Measurements from ENCODE around the gene ITPA. TPM values are rescaled to one million over a fixed set of nuclear protein-coding genes. Genes with fewer than 3 reads are reported as not detected.

ITPA gene
- total and polyA plus RNA-seq, 2 of the 13 experiments (the other 11 are each of a cell fraction or from before 2014, with no cell fraction given), result 60.1 to 103 TPM

GRCh38 chr20:3172933-3173609 lies 36.2 kb upstream of the ITPA start, which contains the start of gene LZTS3 (continued):
- TF ChIP-seq ZBTB44 (CRISPR knock-in tag; IDR thresholded peaks at IDR 0.05) (0 out of 2 replicates have a peak, but pooled peaks have one; percentile 5), ZBTB14 (CRISPR knock-in tag; IDR thresholded peaks at IDR 0.05) (peak; percentile 86), ZNF513 (CRISPR knock-in tag; conservative IDR thresholded peaks at IDR 0.05) (peak; percentile 22; the same call in 1 of the 2 replicates), ZNF530 (CRISPR knock-in tag; IDR thresholded peaks at IDR 0.05; ENCODE audit: low read depth) (no peak), NFKBIZ (CRISPR knock-in tag; IDR thresholded peaks at IDR 0.05) (peak; percentile 3; the same call in 1 of the 2 replicates), KDM5B (CRISPR knock-in tag; IDR thresholded peaks at IDR 0.05; ENCODE audit: borderline replicate concordance) (no peak), ZFY (CRISPR knock-in tag; IDR thresholded peaks at IDR 0.05) (no peak), ZNF839 (CRISPR knock-in tag; IDR thresholded peaks at IDR 0.05; ENCODE audit: borderline replicate concordance) (0 out of 2 replicates have a peak, but pooled peaks have one; percentile 84), ZNF782 (CRISPR knock-in tag; IDR thresholded peaks at IDR 0.05; ENCODE audit: borderline replicate concordance) (peak; percentile 22; the same call in 1 of the 2 replicates), ZNF441 (CRISPR knock-in tag; IDR thresholded peaks at IDR 0.05; ENCODE audit: borderline replicate concordance) (no peak), NFIC (IDR thresholded peaks at IDR 0.05; ENCODE audit: low read length) (no peak), ZNF878 (CRISPR knock-in tag; IDR thresholded peaks at IDR 0.05) (no peak), NCOA2 (CRISPR knock-in tag; IDR thresholded peaks at IDR 0.05) (no peak), ZNF235 (CRISPR knock-in tag; IDR thresholded peaks at IDR 0.05; ENCODE audit: borderline replicate concordance) (0 out of 2 replicates have a peak, but pooled peaks have one; percentile 90), ZNF431 (CRISPR knock-in tag; IDR thresholded peaks at IDR 0.05; ENCODE audit: borderline replicate concordance, low read depth) (0 out of 2 replicates have a peak, but pooled peaks have one; percentile 27), TBX2 (CRISPR knock-in tag; IDR thresholded peaks at IDR 0.05; ENCODE audit: borderline replicate concordance) (no peak), NFYB (CRISPR knock-in tag; IDR thresholded peaks at IDR 0.05) (no peak)
- TF ChIP-seq, protein P1, sequence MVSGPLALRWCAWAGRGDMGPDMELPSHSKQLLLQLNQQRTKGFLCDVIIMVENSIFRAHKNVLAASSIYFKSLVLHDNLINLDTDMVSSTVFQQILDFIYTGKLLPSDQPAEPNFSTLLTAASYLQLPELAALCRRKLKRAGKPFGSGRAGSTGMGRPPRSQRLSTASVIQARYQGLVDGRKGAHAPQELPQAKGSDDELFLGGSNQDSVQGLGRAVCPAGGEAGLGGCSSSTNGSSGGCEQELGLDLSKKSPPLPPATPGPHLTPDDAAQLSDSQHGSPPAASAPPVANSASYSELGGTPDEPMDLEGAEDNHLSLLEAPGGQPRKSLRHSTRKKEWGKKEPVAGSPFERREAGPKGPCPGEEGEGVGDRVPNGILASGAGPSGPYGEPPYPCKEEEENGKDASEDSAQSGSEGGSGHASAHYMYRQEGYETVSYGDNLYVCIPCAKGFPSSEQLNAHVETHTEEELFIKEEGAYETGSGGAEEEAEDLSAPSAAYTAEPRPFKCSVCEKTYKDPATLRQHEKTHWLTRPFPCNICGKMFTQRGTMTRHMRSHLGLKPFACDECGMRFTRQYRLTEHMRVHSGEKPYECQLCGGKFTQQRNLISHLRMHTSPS (CRISPR knock-in tag; IDR thresholded peaks at IDR 0.05; ENCODE audit: low read depth), result peak; percentile 22; the same call in 1 of the 2 replicates
- TF ChIP-seq, protein P2, sequence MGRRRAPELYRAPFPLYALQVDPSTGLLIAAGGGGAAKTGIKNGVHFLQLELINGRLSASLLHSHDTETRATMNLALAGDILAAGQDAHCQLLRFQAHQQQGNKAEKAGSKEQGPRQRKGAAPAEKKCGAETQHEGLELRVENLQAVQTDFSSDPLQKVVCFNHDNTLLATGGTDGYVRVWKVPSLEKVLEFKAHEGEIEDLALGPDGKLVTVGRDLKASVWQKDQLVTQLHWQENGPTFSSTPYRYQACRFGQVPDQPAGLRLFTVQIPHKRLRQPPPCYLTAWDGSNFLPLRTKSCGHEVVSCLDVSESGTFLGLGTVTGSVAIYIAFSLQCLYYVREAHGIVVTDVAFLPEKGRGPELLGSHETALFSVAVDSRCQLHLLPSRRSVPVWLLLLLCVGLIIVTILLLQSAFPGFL (CRISPR knock-in tag; IDR thresholded peaks at IDR 0.05), result no peak
- TF ChIP-seq, protein P3, sequence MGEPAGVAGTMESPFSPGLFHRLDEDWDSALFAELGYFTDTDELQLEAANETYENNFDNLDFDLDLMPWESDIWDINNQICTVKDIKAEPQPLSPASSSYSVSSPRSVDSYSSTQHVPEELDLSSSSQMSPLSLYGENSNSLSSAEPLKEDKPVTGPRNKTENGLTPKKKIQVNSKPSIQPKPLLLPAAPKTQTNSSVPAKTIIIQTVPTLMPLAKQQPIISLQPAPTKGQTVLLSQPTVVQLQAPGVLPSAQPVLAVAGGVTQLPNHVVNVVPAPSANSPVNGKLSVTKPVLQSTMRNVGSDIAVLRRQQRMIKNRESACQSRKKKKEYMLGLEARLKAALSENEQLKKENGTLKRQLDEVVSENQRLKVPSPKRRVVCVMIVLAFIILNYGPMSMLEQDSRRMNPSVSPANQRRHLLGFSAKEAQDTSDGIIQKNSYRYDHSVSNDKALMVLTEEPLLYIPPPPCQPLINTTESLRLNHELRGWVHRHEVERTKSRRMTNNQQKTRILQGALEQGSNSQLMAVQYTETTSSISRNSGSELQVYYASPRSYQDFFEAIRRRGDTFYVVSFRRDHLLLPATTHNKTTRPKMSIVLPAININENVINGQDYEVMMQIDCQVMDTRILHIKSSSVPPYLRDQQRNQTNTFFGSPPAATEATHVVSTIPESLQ (CRISPR knock-in tag; conservative IDR thresholded peaks at IDR 0.05), result no peak

All from HepG2 (cell line).